Hematopoietic multipotent progenitor cell treated with erythropoietin and hydrocortisone succinate and interleukin-3 and kit ligand, for 4 days (in vitro differentiated cells): ENCODE measurements around the gene BRD1.

Experiments used
- DNase-seq: peaks from one replicate; pipeline ENCODE4 v3.0.0-alpha.2; 2015

Gene BRD1

GRCh38 chr22:49749227-49749626 lies 78.4 kb downstream of the BRD1 start:
- DNase-seq: no peak

GRCh38 chr22:49748514-49748913 lies 79.2 kb downstream of the BRD1 start:
- no peak for DNase-seq

GRCh38 chr22:49747716-49748115 lies 80.0 kb downstream of the BRD1 start:
- no peak for DNase-seq

- no peak for DNase-seq
Measured at GRCh38 chr22:49747130-49747529, 80.5 kb downstream of the BRD1 start.

- DNase-seq: no peak
Measured at GRCh38 chr22:49746065-49746464, 81.6 kb downstream of the BRD1 start.

- no peak for DNase-seq
Measured at GRCh38 chr22:49740242-49740641, 87.4 kb downstream of the BRD1 start.

GRCh38 chr22:49739138-49739537 lies 88.5 kb downstream of the BRD1 start:
- no peak for DNase-seq

- DNase-seq: no peak
Measured at GRCh38 chr22:49738566-49738965, 89.1 kb downstream of the BRD1 start.

GRCh38 chr22:49738006-49738405 lies 89.7 kb downstream of the BRD1 start:
- no peak for DNase-seq

GRCh38 chr22:49737101-49737551 lies 90.5 kb downstream of the BRD1 start:
- DNase-seq: no peak

GRCh38 chr22:49736538-49736937 lies 91.1 kb downstream of the BRD1 start:
- no peak for DNase-seq

- DNase-seq: no peak
Measured at GRCh38 chr22:49735901-49736421, 91.7 kb downstream of the BRD1 start.

GRCh38 chr22:49735411-49735900 lies 92.2 kb downstream of the BRD1 start:
- DNase-seq: peak; percentile 53

- DNase-seq: no peak
Measured at GRCh38 chr22:49734882-49735281, 92.8 kb downstream of the BRD1 start.

GRCh38 chr22:49734390-49734789 lies 93.3 kb downstream of the BRD1 start:
- no peak for DNase-seq

- no peak for DNase-seq
Measured at GRCh38 chr22:49733631-49734030, 94.0 kb downstream of the BRD1 start.

- DNase-seq: no peak
Measured at GRCh38 chr22:49730656-49731055, 97.0 kb downstream of the BRD1 start.

GRCh38 chr22:49728570-49729271 lies 99.0 kb downstream of the BRD1 start:
- no peak for DNase-seq

GRCh38 chr22:49727881-49728569 lies 99.6 kb downstream of the BRD1 start:
- peak; percentile 50 for DNase-seq

- DNase-seq: no peak
Measured at GRCh38 chr22:49727191-49727880, 100.3 kb downstream of the BRD1 start.

GRCh38 chr22:49726701-49727101 lies 101.0 kb downstream of the BRD1 start:
- peak; percentile 53 for DNase-seq

GRCh38 chr22:49726022-49726681 lies 101.5 kb downstream of the BRD1 start:
- DNase-seq: no peak

- DNase-seq: no peak
Measured at GRCh38 chr22:49725516-49725915, 102.2 kb downstream of the BRD1 start.
